Vagina (tissue), 2 donors: ENCODE measurements around the gene SPOCK1. TPM values are rescaled to one million over a fixed set of nuclear protein-coding genes. Genes with fewer than 3 reads are reported as not detected.
"Not testable (repeated sequence)": the region's sequence is repeated elsewhere in the genome, so short reads cannot be mapped to it uniquely, and the experiment has no call there.

Experiments
- DNase-seq, 2 donors: peaks; one replicate each; pipeline ENCODE4 v3.0.0-alpha.2; 2017; ENCODE audit errors: extremely low spot score in 2 of 2
- H3K27ac ChIP-seq: fragments of 200-600 bp; sonication (generic); one replicate; pipeline ENCODE4 v1.5.1; 2019
- H3K27me3 ChIP-seq: fragments of 200-600 bp; sonication (generic); one replicate; pipeline ENCODE4 v1.5.1; 2019
- H3K36me3 ChIP-seq, 2 donors: fragments of 200-600 bp; sonication (generic); one replicate each; pipeline ENCODE4 v1.5.1; 2017 to 2019
- H3K4me1 ChIP-seq: fragments of 200-600 bp; sonication (generic); one replicate; pipeline ENCODE4 v1.5.1; 2019
- H3K4me3 ChIP-seq, 2 donors: fragments of 200-600 bp; sonication (generic); 1 replicate in 1 of 2; 2 replicates in 1 of 2; pipeline ENCODE4 v1.5.1; 2016 to 2019
- H3K9me3 ChIP-seq: fragments of 200-600 bp; sonication (generic); one replicate; pipeline ENCODE4 v1.5.1; 2019
- CTCF ChIP-seq, 3 experiments: fragments of 450-650 bp in 2 of 3; fragments of 200-600 bp in 1 of 3; sonication (generic) in 1 of 3; IDR thresholded peaks; one replicate each; pipeline ENCODE4 v1.5.1; 2017 to 2019; ENCODE audit warnings: antibody characterized with exemption in 3 of 3, mild to moderate bottlenecking in 2 of 3, moderate library complexity in 2 of 3
- POLR2A ChIP-seq, 2 donors: fragments of 450-650 bp; IDR thresholded peaks; one replicate each; pipeline ENCODE4 v1.6.1; 2017; ENCODE audit warnings: antibody characterized with exemption in 2 of 2, mild to moderate bottlenecking in 2 of 2, moderate library complexity in 2 of 2
- POLR2AphosphoS5 ChIP-seq, 2 donors: sonication (generic); formaldehyde crosslinking; IDR thresholded peaks; one replicate each; pipeline ENCODE4 v1.9.0; 2017; ENCODE audit warnings: antibody characterized with exemption in 2 of 2, mild to moderate bottlenecking in 2 of 2, low read depth in 1 of 2; ENCODE audit not compliant: insufficient read depth in 1 of 2
- intact Hi-C: fragments of 100-400 bp; cut with DNase I; formaldehyde crosslinking; loops from one replicate; pipeline ENCODE4 v1.15.1; 2023
- total RNA-seq: library from RNA; depleted of rRNA; stranded (reverse); fragments of >200 nt; gene quantifications from one replicate; pipeline ENCODE4 v1.2.3, GENCODE V29; 2016

Gene SPOCK1
- total RNA-seq, 1 donor from 2014 or later: 70.7 TPM

DNA sequence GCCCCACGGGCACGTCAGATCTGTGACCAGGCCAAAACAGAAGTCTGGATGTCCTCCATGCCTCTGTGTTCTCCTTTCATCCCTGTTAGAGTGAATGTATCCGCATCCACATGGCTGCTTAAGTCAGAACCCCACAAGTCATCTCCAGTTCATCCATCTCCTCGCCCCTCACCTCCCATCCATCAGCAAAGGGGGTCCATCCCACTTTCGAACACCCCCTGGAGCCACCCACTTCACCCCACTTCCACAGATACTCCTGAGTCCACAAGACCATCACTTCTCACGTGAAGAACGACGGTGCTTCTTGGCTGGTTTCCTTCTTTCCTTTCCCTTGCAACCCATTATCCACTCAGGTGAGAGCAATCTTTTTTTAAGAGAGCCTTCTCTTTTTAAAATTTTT, 3.5 kb upstream of the SPOCK1 start:
- Histone ChIP-seq H3K4me3 (no peak overlapping the region), H3K36me3 (no peaks in the 10 kb centered on the region), H3K27me3 (no peaks in the 10 kb centered on the region), H3K9me3 (no peaks in the 10 kb centered on the region), H3K27ac (no peak overlapping the region), H3K4me1 (peaks cover 4% of the 10 kb centered on the region)
- TF ChIP-seq POLR2AphosphoS5 (IDR thresholded peaks at IDR 0.05; ENCODE audit: insufficient read depth in 1 of 2, low read depth in 1 of 2) (no peak), POLR2A (IDR thresholded peaks at IDR 0.05) (no peak), CTCF (IDR thresholded peaks at IDR 0.05) (no peak)
- peak in 1 of 2 donors; percentile 79 for DNase-seq
- intact Hi-C loops: no loop called here

DNA sequence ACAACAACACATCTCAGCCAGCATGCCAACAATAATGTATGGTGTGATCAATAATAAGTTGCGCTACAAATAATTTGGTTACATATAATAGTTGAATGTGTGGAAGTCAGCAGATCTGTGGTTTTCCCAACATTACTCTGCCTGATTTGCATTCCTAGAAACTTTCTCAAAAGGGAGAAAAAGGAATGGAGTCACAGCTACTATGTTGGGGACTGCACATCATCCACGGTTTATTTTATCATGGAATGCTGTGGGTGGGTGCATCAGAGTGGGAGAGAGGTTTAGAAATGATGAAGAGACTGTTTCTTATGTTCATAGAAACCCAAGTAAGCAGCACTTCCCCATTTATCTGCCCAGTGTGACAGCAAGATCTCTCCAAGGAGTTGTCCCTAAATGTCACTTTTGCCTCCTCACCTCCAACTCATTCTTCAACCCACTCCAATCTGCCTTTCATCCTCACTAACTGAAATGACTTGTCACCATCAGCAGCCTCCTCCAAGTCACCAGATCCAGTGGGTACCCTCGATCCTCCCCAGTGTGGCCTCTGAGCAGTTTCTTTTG, 2.8 kb upstream of the SPOCK1 start:
- no peak overlapping the region for H3K4me3 ChIP-seq
- peak in 1 of 2 donors; percentile 29 for DNase-seq
- H3K36me3 ChIP-seq: no peaks in the 10 kb centered on the region
- peaks cover 4% of the 10 kb centered on the region for H3K4me1 ChIP-seq
- H3K27me3 ChIP-seq: no peaks in the 10 kb centered on the region
- no peaks in the 10 kb centered on the region for H3K9me3 ChIP-seq
- H3K27ac ChIP-seq: no peak overlapping the region
- TF ChIP-seq CTCF (IDR thresholded peaks at IDR 0.05): no peak
- TF ChIP-seq POLR2AphosphoS5 (IDR thresholded peaks at IDR 0.05; ENCODE audit: insufficient read depth in 1 of 2, low read depth in 1 of 2): no peak
- no peak for TF ChIP-seq POLR2A (IDR thresholded peaks at IDR 0.05)
- intact Hi-C loops: no loop called here

GRCh38 chr5:137501226-137501625, 2.1 kb upstream of the SPOCK1 start:
- no peak overlapping the region for H3K27ac ChIP-seq
- H3K4me3 ChIP-seq: no peak overlapping the region
- no peaks in the 10 kb centered on the region for H3K27me3 ChIP-seq
- intact Hi-C loops: no loop called here
- H3K36me3 ChIP-seq: no peaks in the 10 kb centered on the region
- H3K4me1 ChIP-seq: peaks cover 4% of the 10 kb centered on the region
- no peak for TF ChIP-seq POLR2AphosphoS5 (IDR thresholded peaks at IDR 0.05; ENCODE audit: insufficient read depth in 1 of 2, low read depth in 1 of 2)
- no peak for TF ChIP-seq POLR2A (IDR thresholded peaks at IDR 0.05)
- no peak for TF ChIP-seq CTCF (IDR thresholded peaks at IDR 0.05)
- no peaks in the 10 kb centered on the region for H3K9me3 ChIP-seq
- DNase-seq: peak; percentile 79 to 82

GRCh38 chr5:137500615-137501225, 1.6 kb upstream of the SPOCK1 start:
- intact Hi-C loops: no loop called here
- no peak overlapping the region for H3K27ac ChIP-seq
- H3K36me3 ChIP-seq: no peaks in the 10 kb centered on the region
- H3K9me3 ChIP-seq: no peaks in the 10 kb centered on the region
- no peak for TF ChIP-seq CTCF (IDR thresholded peaks at IDR 0.05)
- H3K27me3 ChIP-seq: no peaks in the 10 kb centered on the region
- peaks cover 4% of the 10 kb centered on the region for H3K4me1 ChIP-seq
- DNase-seq: peak in 1 of 2 donors; percentile 46
- H3K4me3 ChIP-seq: no peak overlapping the region

DNA sequence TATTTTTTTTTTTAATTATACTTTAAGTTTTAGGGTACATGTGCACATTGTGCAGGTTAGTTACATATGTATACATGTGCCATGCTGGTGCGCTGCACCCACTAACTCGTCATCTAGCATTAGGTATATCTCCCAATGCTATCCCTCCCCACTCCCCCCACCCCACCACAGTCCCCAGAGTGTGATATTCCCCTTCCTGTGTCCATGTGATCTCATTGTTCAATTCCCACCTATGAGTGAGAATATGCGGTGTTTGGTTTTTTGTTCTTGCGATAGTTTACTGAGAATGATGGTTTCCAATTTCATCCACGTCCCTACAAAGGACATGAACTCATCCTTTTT, 351 bp upstream of the SPOCK1 start:
- H3K4me3 ChIP-seq, H3K9me3 ChIP-seq, H3K36me3 ChIP-seq, DNase-seq, H3K27ac ChIP-seq, H3K27me3 ChIP-seq, H3K4me1 ChIP-seq: not testable (repeated sequence)
- intact Hi-C loops: loop anchor here (5.0 kb wide), 2 partner anchors 177 to 697 kb away; no protein-coding TSS in a partner anchor
